ENCODE results near the gene SORL1-AS1.

- TF ChIP-seq CTCF (IDR thresholded peaks at IDR 0.05): no peak
- no peak for TF ChIP-seq ZFX (IDR thresholded peaks at IDR 0.05; ENCODE audit: borderline replicate concordance)
These were observed 38.4 kb downstream of the SORL1-AS1 start for GRCh38 chr11:121414141-121414913.
